Stomach (tissue), 4 donors: ENCODE measurements around the gene MIA3.

Experiments
- POLR2AphosphoS5 ChIP-seq, 3 donors: sonication (generic); formaldehyde crosslinking; IDR thresholded peaks; one replicate each; pipeline ENCODE4 v1.6.1; 2016; ENCODE audit warnings: antibody characterized with exemption in 3 of 3
- TF ChIP-seq, protein P1 (sequence below), 7 experiments: fragments of 450-650 bp in 4 of 7; fragments of 200-600 bp in 3 of 7; sonication (generic) in 3 of 7; IDR thresholded peaks; one replicate each; pipeline ENCODE4 v1.5.1; 2016 to 2019; ENCODE audit warnings: antibody characterized with exemption in 7 of 7, control low read depth in 2 of 7, mild to moderate bottlenecking in 1 of 7

DNA sequence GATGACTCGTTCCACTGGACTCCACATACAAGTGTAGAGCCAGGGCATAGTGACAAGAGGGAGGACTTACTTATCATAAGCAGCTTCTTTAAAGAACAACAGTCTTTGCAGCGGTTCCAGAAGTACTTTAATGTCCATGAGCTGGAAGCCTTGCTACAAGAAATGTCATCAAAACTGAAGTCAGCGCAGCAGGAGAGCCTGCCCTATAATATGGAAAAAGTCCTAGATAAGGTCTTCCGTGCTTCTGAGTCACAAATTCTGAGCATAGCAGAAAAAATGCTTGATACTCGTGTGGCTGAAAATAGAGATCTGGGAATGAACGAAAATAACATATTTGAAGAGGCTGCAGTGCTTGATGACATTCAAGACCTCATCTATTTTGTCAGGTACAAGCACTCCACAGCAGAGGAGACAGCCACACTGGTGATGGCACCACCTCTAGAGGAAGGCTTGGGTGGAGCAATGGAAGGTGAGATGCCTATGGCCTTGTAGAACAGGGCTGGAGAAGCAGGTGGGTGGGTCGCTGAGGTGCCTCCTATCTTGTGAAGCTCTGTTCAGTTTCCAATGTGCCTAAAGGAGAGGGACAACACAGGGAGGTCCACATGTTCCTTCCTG lies 12.1 kb downstream of the MIA3 start:
- TF ChIP-seq, protein P1, sequence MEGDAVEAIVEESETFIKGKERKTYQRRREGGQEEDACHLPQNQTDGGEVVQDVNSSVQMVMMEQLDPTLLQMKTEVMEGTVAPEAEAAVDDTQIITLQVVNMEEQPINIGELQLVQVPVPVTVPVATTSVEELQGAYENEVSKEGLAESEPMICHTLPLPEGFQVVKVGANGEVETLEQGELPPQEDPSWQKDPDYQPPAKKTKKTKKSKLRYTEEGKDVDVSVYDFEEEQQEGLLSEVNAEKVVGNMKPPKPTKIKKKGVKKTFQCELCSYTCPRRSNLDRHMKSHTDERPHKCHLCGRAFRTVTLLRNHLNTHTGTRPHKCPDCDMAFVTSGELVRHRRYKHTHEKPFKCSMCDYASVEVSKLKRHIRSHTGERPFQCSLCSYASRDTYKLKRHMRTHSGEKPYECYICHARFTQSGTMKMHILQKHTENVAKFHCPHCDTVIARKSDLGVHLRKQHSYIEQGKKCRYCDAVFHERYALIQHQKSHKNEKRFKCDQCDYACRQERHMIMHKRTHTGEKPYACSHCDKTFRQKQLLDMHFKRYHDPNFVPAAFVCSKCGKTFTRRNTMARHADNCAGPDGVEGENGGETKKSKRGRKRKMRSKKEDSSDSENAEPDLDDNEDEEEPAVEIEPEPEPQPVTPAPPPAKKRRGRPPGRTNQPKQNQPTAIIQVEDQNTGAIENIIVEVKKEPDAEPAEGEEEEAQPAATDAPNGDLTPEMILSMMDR (IDR thresholded peaks at IDR 0.05), result no peak
- TF ChIP-seq POLR2AphosphoS5 (IDR thresholded peaks at IDR 0.05), result no peak
